Muscle layer of colon (tissue), 2 donors: ENCODE results near the gene IL16.
"Not testable (repeated sequence)": the region's sequence is repeated elsewhere in the genome, so short reads cannot be mapped to it uniquely, and the experiment has no call there.

ENCODE experiments used
- H3K27ac ChIP-seq: one replicate; pipeline ENCODE4 v1.7.0; 2013; ENCODE audit warnings: low read depth, mild to moderate bottlenecking, low read length, moderate library complexity
- H3K27me3 ChIP-seq, 2 donors: one replicate each; pipeline ENCODE4 v1.7.0; 2013; ENCODE audit warnings: low read length in 2 of 2, mild to moderate bottlenecking in 2 of 2; ENCODE audit not compliant: insufficient read depth in 2 of 2, control insufficient read depth in 1 of 2
- H3K36me3 ChIP-seq: one replicate; pipeline ENCODE4 v1.7.0; 2013; ENCODE audit warnings: mild to moderate bottlenecking, low read length; ENCODE audit not compliant: insufficient read depth
- H3K4me1 ChIP-seq: one replicate; pipeline ENCODE4 v1.7.0; 2013; ENCODE audit warnings: mild to moderate bottlenecking, low read length; ENCODE audit not compliant: insufficient read depth
- H3K4me3 ChIP-seq, 2 donors: one replicate each; pipeline ENCODE4 v1.7.0; 2013; ENCODE audit warnings: low read length in 2 of 2, low read depth in 1 of 2, mild to moderate bottlenecking in 1 of 2, moderate library complexity in 1 of 2
- H3K9ac ChIP-seq: one replicate; pipeline ENCODE4 v1.7.0; 2013; ENCODE audit warnings: low read length
- H3K9me3 ChIP-seq: one replicate; pipeline ENCODE4 v1.7.0; 2013; ENCODE audit warnings: mild to moderate bottlenecking, low read length
- donor health status: abdominal sarcoma.
- donor health status: Adenocarcinoma of cecum.

The IL16 gene

GRCh38 chr15:81191701-81192100, 5.0 kb upstream of the IL16 start:
- H3K36me3 ChIP-seq = no peaks in the 10 kb centered on the region
- H3K9ac ChIP-seq = no peak overlapping the region
- H3K4me1 ChIP-seq = peaks cover 4% of the 10 kb centered on the region
- H3K9me3 ChIP-seq = no peaks in the 10 kb centered on the region
- no peaks in the 10 kb centered on the region for H3K27me3 ChIP-seq
- no peak overlapping the region for H3K4me3 ChIP-seq
- no peak overlapping the region for H3K27ac ChIP-seq

- Histone ChIP-seq H3K4me3 (no peak overlapping the region), H3K4me1 (peaks cover 4% of the 10 kb centered on the region), H3K9me3 (no peaks in the 10 kb centered on the region), H3K27me3 (no peaks in the 10 kb centered on the region), H3K9ac (no peak overlapping the region), H3K36me3 (no peaks in the 10 kb centered on the region), H3K27ac (no peak overlapping the region)
Observed at GRCh38 chr15:81194723-81195122, 2.0 kb upstream of the IL16 start.

- no peaks in the 10 kb centered on the region for H3K9me3 ChIP-seq
- H3K27ac ChIP-seq = no peak overlapping the region
- no peaks in the 10 kb centered on the region for H3K27me3 ChIP-seq
- no peak overlapping the region for H3K9ac ChIP-seq
- no peaks in the 10 kb centered on the region for H3K36me3 ChIP-seq
- no peak overlapping the region for H3K4me3 ChIP-seq
- peaks cover 4% of the 10 kb centered on the region for H3K4me1 ChIP-seq
Observed at GRCh38 chr15:81195339-81195864, 1.3 kb upstream of the IL16 start.

GRCh38 chr15:81197255-81197630, 564 bp downstream of the IL16 start:
- no peaks in the 10 kb centered on the region for H3K9me3 ChIP-seq
- H3K4me3 ChIP-seq = no peak overlapping the region
- H3K4me1 ChIP-seq = no peaks in the 10 kb centered on the region
- no peak overlapping the region for H3K9ac ChIP-seq
- H3K36me3 ChIP-seq = no peaks in the 10 kb centered on the region
- no peaks in the 10 kb centered on the region for H3K27me3 ChIP-seq
- no peak overlapping the region for H3K27ac ChIP-seq

GRCh38 chr15:81197688-81198281, 1.1 kb downstream of the IL16 start:
- Histone ChIP-seq H3K27me3 (no peaks in the 10 kb centered on the region), H3K4me1 (no peaks in the 10 kb centered on the region), H3K9me3 (no peaks in the 10 kb centered on the region), H3K9ac (no peak overlapping the region), H3K36me3 (no peaks in the 10 kb centered on the region), H3K4me3 (no peak overlapping the region), H3K27ac (no peak overlapping the region)

- Histone ChIP-seq H3K4me1 (no peaks in the 10 kb centered on the region), H3K27ac (no peak overlapping the region), H3K36me3 (no peaks in the 10 kb centered on the region)
Observed at GRCh38 chr15:81199031-81199779, 2.5 kb downstream of the IL16 start.

GRCh38 chr15:81206018-81206417, 9.3 kb downstream of the IL16 start:
- H3K9ac ChIP-seq = no peak overlapping the region
- H3K4me3 ChIP-seq = no peak overlapping the region
- H3K27ac ChIP-seq = no peak overlapping the region
- H3K9me3 ChIP-seq = no peaks in the 10 kb centered on the region
- H3K27me3 ChIP-seq = no peaks in the 10 kb centered on the region
- no peaks in the 10 kb centered on the region for H3K36me3 ChIP-seq
- H3K4me1 ChIP-seq = no peaks in the 10 kb centered on the region

More at GRCh38 chr15:81199031-81199779, 2.5 kb downstream of the IL16 start:
- H3K27me3 ChIP-seq = no peaks in the 10 kb centered on the region
- H3K9me3 ChIP-seq = no peaks in the 10 kb centered on the region
- no peak overlapping the region for H3K9ac ChIP-seq
- H3K4me3 ChIP-seq = no peak overlapping the region

- H3K9me3 ChIP-seq, H3K4me3 ChIP-seq, H3K9ac ChIP-seq, H3K27ac ChIP-seq, H3K27me3 ChIP-seq, H3K36me3 ChIP-seq, H3K4me1 ChIP-seq: not testable (repeated sequence)
Observed at GRCh38 chr15:81207987-81208386, 11.3 kb downstream of the IL16 start.

GRCh38 chr15:81209635-81210034, 13.0 kb downstream of the IL16 start:
- H3K4me1 ChIP-seq = no peaks in the 10 kb centered on the region
- H3K9ac ChIP-seq = no peak overlapping the region
- no peak overlapping the region for H3K27ac ChIP-seq
- peaks cover 8% of the 10 kb centered on the region for H3K9me3 ChIP-seq
- H3K27me3 ChIP-seq = no peaks in the 10 kb centered on the region
- H3K36me3 ChIP-seq = no peaks in the 10 kb centered on the region
- no peak overlapping the region for H3K4me3 ChIP-seq

- H3K9ac ChIP-seq = no peak overlapping the region
- H3K27ac ChIP-seq = no peak overlapping the region
- no peaks in the 10 kb centered on the region for H3K36me3 ChIP-seq
- no peak overlapping the region for H3K4me3 ChIP-seq
- peaks cover 8% of the 10 kb centered on the region for H3K9me3 ChIP-seq
- H3K4me1 ChIP-seq = no peaks in the 10 kb centered on the region
- H3K27me3 ChIP-seq = no peaks in the 10 kb centered on the region
Observed at GRCh38 chr15:81211376-81211775, 14.7 kb downstream of the IL16 start.

- Histone ChIP-seq H3K9ac (no peak overlapping the region), H3K9me3 (peaks cover 8% of the 10 kb centered on the region), H3K4me1 (no peaks in the 10 kb centered on the region), H3K4me3 (no peak overlapping the region), H3K27ac (no peak overlapping the region), H3K27me3 (no peaks in the 10 kb centered on the region), H3K36me3 (no peaks in the 10 kb centered on the region)
Observed at GRCh38 chr15:81213982-81214381, 17.3 kb downstream of the IL16 start.

- H3K27me3 ChIP-seq = no peaks in the 10 kb centered on the region
- no peak overlapping the region for H3K9ac ChIP-seq
- H3K9me3 ChIP-seq = peaks cover 8% of the 10 kb centered on the region
- no peaks in the 10 kb centered on the region for H3K36me3 ChIP-seq
- H3K4me1 ChIP-seq = no peaks in the 10 kb centered on the region
- no peak overlapping the region for H3K27ac ChIP-seq
- H3K4me3 ChIP-seq = no peak overlapping the region
Observed at GRCh38 chr15:81215531-81215930, 18.9 kb downstream of the IL16 start.
